ENCODE data around the gene CTNNA1. TPM values are rescaled to one million over a fixed set of nuclear protein-coding genes. Genes with fewer than 3 reads are reported as not detected.

The CTNNA1 gene
- total RNA-seq, 1 donor from 2014 or later: 361 TPM

GRCh38 chr5:138922494-138922893 lies 169.3 kb downstream of the CTNNA1 start:
- Histone ChIP-seq H3K4me3 (no peak overlapping the region), H3K4me1 (peaks cover under 1% of the 10 kb centered on the region), H3K9me3 (no peaks in the 10 kb centered on the region), H3K36me3 (peaks cover 68% of the 10 kb centered on the region), H3K27ac (no peak overlapping the region), H3K27me3 (ENCODE audit: low read depth) (no peaks in the 10 kb centered on the region)
- DNase-seq (no peak), ATAC-seq (no peak)
- intact Hi-C loops (cut with DNase I): no loop called here
- TF ChIP-seq, protein P1, sequence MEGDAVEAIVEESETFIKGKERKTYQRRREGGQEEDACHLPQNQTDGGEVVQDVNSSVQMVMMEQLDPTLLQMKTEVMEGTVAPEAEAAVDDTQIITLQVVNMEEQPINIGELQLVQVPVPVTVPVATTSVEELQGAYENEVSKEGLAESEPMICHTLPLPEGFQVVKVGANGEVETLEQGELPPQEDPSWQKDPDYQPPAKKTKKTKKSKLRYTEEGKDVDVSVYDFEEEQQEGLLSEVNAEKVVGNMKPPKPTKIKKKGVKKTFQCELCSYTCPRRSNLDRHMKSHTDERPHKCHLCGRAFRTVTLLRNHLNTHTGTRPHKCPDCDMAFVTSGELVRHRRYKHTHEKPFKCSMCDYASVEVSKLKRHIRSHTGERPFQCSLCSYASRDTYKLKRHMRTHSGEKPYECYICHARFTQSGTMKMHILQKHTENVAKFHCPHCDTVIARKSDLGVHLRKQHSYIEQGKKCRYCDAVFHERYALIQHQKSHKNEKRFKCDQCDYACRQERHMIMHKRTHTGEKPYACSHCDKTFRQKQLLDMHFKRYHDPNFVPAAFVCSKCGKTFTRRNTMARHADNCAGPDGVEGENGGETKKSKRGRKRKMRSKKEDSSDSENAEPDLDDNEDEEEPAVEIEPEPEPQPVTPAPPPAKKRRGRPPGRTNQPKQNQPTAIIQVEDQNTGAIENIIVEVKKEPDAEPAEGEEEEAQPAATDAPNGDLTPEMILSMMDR (IDR thresholded peaks at IDR 0.05): no peak

GRCh38 chr5:138925090-138925635 lies 171.9 kb downstream of the CTNNA1 start:
- Histone ChIP-seq H3K4me3 (no peak overlapping the region), H3K9me3 (no peaks in the 10 kb centered on the region), H3K4me1 (peaks cover 6% of the 10 kb centered on the region), H3K27ac (no peak overlapping the region), H3K27me3 (ENCODE audit: low read depth) (no peaks in the 10 kb centered on the region), H3K36me3 (peaks cover 74% of the 10 kb centered on the region)
- no peak for ATAC-seq
- intact Hi-C loops (cut with DNase I): no loop called here
- no peak for DNase-seq
- TF ChIP-seq, protein P1 (IDR thresholded peaks at IDR 0.05): no peak

GRCh38 chr5:138926257-138926656 lies 173.0 kb downstream of the CTNNA1 start:
- TF ChIP-seq, protein P1 (IDR thresholded peaks at IDR 0.05): no peak
- intact Hi-C loops (cut with DNase I): no loop called here
- DNase-seq: no peak

DNA sequence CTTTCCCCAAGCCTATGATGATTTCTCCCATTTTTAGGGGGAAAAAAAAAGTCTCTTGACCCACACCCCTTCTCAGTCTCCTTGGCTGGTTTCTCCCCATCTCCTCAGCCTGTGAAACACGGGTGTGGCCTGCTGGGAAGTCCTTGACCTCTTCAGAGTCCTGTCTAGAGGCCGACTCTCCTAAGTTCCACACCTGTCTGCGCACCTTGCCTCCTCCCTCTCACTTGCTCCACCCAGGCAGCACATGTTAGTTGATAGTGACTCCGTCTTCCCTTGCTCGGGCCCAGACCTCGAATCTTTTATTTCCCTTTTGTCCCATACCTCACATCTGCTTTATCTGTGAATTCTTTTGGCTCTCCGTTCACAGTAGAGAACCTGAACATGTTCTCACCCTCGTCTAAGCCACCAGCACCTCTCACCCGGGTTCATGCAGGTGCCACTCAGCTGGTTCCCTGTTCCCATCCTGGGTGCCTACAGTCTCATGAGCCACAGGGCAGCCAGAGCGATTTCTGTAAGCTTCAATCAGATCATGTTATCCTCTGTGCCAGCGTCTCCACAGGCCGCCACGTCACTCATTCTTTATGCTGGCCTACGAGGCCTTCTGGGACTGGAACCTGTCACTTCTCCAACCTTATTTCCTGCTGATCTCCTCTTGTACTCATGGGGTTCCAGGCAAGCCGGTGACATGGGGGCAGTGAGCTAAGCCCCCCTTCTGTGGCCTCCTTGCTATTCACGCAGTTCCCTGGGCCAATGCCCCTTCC lies 173.6 kb downstream of the CTNNA1 start:
- intact Hi-C loops (cut with DNase I): no loop called here
- peaks cover 6% of the 10 kb centered on the region for H3K4me1 ChIP-seq
- H3K27me3 ChIP-seq (ENCODE audit: low read depth): no peaks in the 10 kb centered on the region
- no peak overlapping the region for H3K4me3 ChIP-seq
- DNase-seq (no peak), ATAC-seq (peak; percentile 51 to 60)
- TF ChIP-seq, protein P1 (IDR thresholded peaks at IDR 0.05): no peak
- H3K36me3 ChIP-seq: peaks cover 82% of the 10 kb centered on the region
- no peak overlapping the region for H3K27ac ChIP-seq
- H3K9me3 ChIP-seq: no peaks in the 10 kb centered on the region

More at GRCh38 chr5:138926257-138926656, 173.0 kb downstream of the CTNNA1 start:
- H3K4me3 ChIP-seq: no peak overlapping the region
- ATAC-seq: peak in 1 of 2 donors; percentile 8
- no peaks in the 10 kb centered on the region for H3K27me3 ChIP-seq (ENCODE audit: low read depth)
- H3K36me3 ChIP-seq: peaks cover 76% of the 10 kb centered on the region
- no peaks in the 10 kb centered on the region for H3K9me3 ChIP-seq
- peaks cover 6% of the 10 kb centered on the region for H3K4me1 ChIP-seq
- H3K27ac ChIP-seq: no peak overlapping the region

DNA sequence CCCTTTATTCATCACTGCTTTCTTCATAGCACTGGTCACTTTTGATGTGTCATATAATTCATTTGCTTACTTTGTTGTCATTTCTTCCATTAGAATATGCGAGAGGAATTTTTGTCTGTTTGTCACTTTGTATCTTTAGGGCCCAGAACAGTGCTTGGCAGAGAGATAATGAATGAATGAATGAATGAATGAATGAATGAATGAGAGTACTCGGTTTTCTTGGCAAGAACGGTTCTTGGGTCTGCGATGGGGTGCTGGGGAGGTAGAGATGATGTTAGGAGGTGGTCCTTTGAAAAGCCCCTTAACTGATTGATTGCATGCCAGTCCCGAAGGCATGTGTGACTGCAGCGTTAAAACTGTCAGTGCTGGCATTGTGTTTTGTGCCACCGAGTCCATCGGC lies 174.3 kb downstream of the CTNNA1 start:
- Histone ChIP-seq H3K27ac (no peak overlapping the region), H3K4me1 (peaks cover 6% of the 10 kb centered on the region), H3K4me3 (no peak overlapping the region), H3K9me3 (no peaks in the 10 kb centered on the region), H3K36me3 (peaks cover 89% of the 10 kb centered on the region), H3K27me3 (ENCODE audit: low read depth) (no peaks in the 10 kb centered on the region)
- TF ChIP-seq, protein P1 (IDR thresholded peaks at IDR 0.05): no peak
- DNase-seq: no peak
- no peak for ATAC-seq
- intact Hi-C loops (cut with DNase I): no loop called here
